Muscle layer of colon (tissue), 2 donors: ENCODE measurements around the gene UNC79.
"Not testable (repeated sequence)": the region's sequence is repeated elsewhere in the genome, so short reads cannot be mapped to it uniquely, and the experiment has no call there.

Experiments
- H3K27ac ChIP-seq: one replicate; pipeline ENCODE4 v1.7.0; 2013; ENCODE audit warnings: low read depth, mild to moderate bottlenecking, low read length, moderate library complexity
- H3K27me3 ChIP-seq, 2 donors: one replicate each; pipeline ENCODE4 v1.7.0; 2013; ENCODE audit warnings: low read length in 2 of 2, mild to moderate bottlenecking in 2 of 2; ENCODE audit not compliant: insufficient read depth in 2 of 2, control insufficient read depth in 1 of 2
- H3K36me3 ChIP-seq: one replicate; pipeline ENCODE4 v1.7.0; 2013; ENCODE audit warnings: mild to moderate bottlenecking, low read length; ENCODE audit not compliant: insufficient read depth
- H3K4me1 ChIP-seq: one replicate; pipeline ENCODE4 v1.7.0; 2013; ENCODE audit warnings: mild to moderate bottlenecking, low read length; ENCODE audit not compliant: insufficient read depth
- H3K4me3 ChIP-seq, 2 donors: one replicate each; pipeline ENCODE4 v1.7.0; 2013; ENCODE audit warnings: low read length in 2 of 2, low read depth in 1 of 2, mild to moderate bottlenecking in 1 of 2, moderate library complexity in 1 of 2
- H3K9ac ChIP-seq: one replicate; pipeline ENCODE4 v1.7.0; 2013; ENCODE audit warnings: low read length
- H3K9me3 ChIP-seq: one replicate; pipeline ENCODE4 v1.7.0; 2013; ENCODE audit warnings: mild to moderate bottlenecking, low read length
- donor health status: abdominal sarcoma.
- donor health status: Adenocarcinoma of cecum.

Gene UNC79

GRCh38 chr14:93430315-93431035 is at the start of gene UNC79:
Gene UNC79, plus strand, starts transcription at chr14:93430939. Its CDS starts 91 bp downstream, at chr14:93431030.
- Histone ChIP-seq H3K9me3 (no peaks in the 10 kb centered on the region), H3K36me3 (no peaks in the 10 kb centered on the region), H3K9ac (no peak within 1 kb of the TSS), H3K4me1 (no peaks in the 10 kb centered on the region), H3K4me3 (peak within 1 kb of the TSS in 1 of 2 donors; percentile 14), H3K27me3 (peaks cover 8 to 19% of the 10 kb centered on the region in 2 donors), H3K27ac (no peak within 1 kb of the TSS)

GRCh38 chr14:93381644-93382043 is 49.1 kb upstream of the UNC79 start:
- Histone ChIP-seq H3K36me3 (no peaks in the 10 kb centered on the region), H3K9ac (no peak overlapping the region), H3K4me3 (no peak overlapping the region), H3K27ac (no peak overlapping the region), H3K27me3 (no peaks in the 10 kb centered on the region), H3K4me1 (no peaks in the 10 kb centered on the region), H3K9me3 (no peaks in the 10 kb centered on the region)

GRCh38 chr14:93384256-93384655 is 46.5 kb upstream of the UNC79 start:
- H3K27ac ChIP-seq, H3K9ac ChIP-seq, H3K27me3 ChIP-seq, H3K36me3 ChIP-seq, H3K9me3 ChIP-seq, H3K4me1 ChIP-seq, H3K4me3 ChIP-seq: not testable (repeated sequence)

DNA sequence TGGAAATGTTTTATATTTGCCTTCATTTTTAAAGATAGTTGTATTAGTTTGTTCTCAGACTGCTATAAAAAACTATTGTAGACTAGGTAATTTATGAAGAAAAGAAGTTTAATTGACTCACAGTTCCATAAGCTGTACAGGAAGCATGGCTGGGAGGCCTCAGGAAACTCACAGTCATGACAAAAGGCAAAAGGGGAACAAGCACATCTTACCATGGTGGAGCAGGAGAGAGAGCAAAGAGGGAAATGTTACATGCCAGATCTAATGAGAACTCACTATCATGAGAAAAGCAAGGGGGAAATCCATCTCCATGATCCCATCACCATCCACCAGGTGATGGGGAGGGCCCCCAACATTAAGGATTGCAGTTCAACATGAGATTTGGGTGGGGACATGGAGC is 35.5 kb upstream of the UNC79 start:
- Histone ChIP-seq H3K4me1 (no peaks in the 10 kb centered on the region), H3K36me3 (no peaks in the 10 kb centered on the region), H3K27me3 (no peaks in the 10 kb centered on the region), H3K9me3 (no peaks in the 10 kb centered on the region), H3K9ac (no peak overlapping the region), H3K27ac (no peak overlapping the region), H3K4me3 (no peak overlapping the region)

GRCh38 chr14:93396456-93396855 is 34.3 kb upstream of the UNC79 start:
- H3K9ac ChIP-seq: no peak overlapping the region
- H3K4me1 ChIP-seq: no peaks in the 10 kb centered on the region
- H3K4me3 ChIP-seq: no peak overlapping the region
- H3K27ac ChIP-seq: no peak overlapping the region
- no peaks in the 10 kb centered on the region for H3K36me3 ChIP-seq
- H3K27me3 ChIP-seq: no peaks in the 10 kb centered on the region
- no peaks in the 10 kb centered on the region for H3K9me3 ChIP-seq

DNA sequence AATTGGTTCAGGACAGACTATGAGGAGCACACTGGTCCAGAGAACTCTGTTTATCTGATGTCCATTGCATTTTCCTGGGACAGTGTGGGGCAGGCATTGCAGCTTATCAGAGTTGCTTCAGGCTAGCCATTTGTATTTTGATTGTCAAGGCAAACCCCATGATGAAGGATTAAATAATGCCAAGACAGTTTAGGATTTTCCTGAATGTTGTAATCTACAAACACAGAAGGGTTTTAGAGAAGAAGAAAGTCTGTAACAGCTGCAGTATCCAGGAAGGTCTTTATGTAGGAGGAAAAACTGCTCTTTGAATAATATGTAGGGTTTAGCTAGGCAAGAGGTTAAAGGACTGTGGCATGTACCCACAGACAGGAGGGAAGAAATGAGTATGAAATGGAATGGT is 32.2 kb upstream of the UNC79 start:
- Histone ChIP-seq H3K4me3 (no peak overlapping the region), H3K4me1 (no peaks in the 10 kb centered on the region), H3K9me3 (no peaks in the 10 kb centered on the region), H3K27ac (no peak overlapping the region), H3K9ac (no peak overlapping the region), H3K27me3 (no peaks in the 10 kb centered on the region), H3K36me3 (no peaks in the 10 kb centered on the region)

DNA sequence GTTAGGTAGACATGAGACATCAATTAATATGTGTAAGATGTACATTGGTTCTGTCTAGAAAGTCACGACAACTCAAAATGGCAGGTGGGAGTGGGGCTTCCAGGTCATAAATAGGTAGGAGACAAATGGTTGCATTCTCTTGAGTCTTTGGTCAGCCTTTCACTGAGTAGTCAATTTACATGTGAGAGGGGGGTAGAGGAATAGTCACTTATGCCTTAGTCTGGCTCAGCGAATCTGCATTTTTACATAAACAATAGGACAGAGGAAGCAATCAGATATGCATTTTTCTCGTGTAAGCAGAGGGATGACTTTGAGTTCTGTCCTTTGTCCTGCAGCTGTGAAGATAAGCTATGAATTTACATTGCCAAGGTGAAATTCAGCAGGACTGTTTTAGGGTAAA is 27.8 kb upstream of the UNC79 start:
- no peaks in the 10 kb centered on the region for H3K27me3 ChIP-seq
- H3K9me3 ChIP-seq: no peaks in the 10 kb centered on the region
- H3K4me1 ChIP-seq: no peaks in the 10 kb centered on the region
- H3K9ac ChIP-seq: no peak overlapping the region
- H3K36me3 ChIP-seq: no peaks in the 10 kb centered on the region
- no peak overlapping the region for H3K4me3 ChIP-seq
- H3K27ac ChIP-seq: no peak overlapping the region

DNA sequence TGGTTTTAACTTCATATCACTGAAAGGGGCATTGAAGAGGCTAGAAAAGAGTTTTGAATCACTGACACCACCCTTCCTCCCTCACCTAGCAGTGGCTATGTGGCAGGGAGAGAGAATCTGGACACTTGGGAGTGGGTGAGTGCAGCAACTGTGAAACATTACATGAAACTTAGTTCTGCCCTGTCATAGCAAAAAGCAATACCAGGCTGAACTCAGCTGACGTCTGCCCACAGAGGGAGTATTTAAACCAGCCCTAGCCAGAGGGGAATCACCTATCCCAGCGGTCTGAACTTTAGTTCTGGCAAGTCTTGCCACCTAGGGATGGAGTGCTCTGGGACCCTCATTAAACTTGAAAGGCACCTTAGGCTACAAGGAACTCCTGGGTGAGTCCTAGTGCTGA is 20.7 kb upstream of the UNC79 start:
- Histone ChIP-seq H3K9ac (no peak overlapping the region), H3K4me3 (no peak overlapping the region), H3K27me3 (no peaks in the 10 kb centered on the region), H3K4me1 (no peaks in the 10 kb centered on the region), H3K27ac (no peak overlapping the region), H3K36me3 (no peaks in the 10 kb centered on the region), H3K9me3 (no peaks in the 10 kb centered on the region)

DNA sequence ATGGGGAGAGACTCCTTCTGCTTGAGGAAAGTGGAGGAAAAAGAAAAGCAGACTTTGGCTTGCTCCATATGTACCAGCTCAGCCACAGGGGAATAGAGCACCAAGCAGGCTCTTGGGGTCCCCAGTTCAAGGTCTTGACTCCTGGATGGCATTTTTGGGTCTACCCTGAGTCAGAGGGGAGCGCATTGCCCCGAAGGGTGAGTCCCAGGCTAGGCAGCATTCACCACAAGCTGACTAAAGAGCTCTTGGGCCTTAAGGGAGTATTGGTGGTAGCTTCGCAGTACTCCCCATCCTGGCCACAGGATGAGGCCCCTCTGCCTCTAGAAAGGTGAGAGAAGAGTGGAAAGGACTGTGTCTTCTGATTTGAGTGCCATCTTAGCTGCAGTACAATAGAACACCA is 19.8 kb upstream of the UNC79 start:
- no peak overlapping the region for H3K9ac ChIP-seq
- H3K27me3 ChIP-seq: no peaks in the 10 kb centered on the region
- no peaks in the 10 kb centered on the region for H3K9me3 ChIP-seq
- no peak overlapping the region for H3K27ac ChIP-seq
- no peak overlapping the region for H3K4me3 ChIP-seq
- no peaks in the 10 kb centered on the region for H3K36me3 ChIP-seq
- H3K4me1 ChIP-seq: no peaks in the 10 kb centered on the region

DNA sequence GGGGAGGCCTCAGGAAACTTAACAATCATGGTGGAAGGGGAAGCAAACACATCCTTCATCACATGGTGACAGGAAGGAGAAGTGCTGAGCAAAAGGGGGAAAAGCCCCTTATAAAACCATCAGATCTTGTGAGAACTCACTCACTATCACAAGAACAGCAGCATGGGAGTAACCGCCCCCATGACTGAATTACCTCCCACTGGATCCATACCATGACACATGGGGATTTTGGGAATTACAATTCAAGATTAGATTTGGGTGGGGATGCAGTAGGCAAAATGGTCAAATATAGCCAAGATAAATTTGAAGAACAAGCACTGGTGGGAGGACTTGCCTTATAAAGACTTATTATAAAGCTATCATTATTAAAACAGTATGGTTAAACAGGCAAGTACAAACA is 5.6 kb upstream of the UNC79 start:
- not testable (repeated sequence) for H3K27ac ChIP-seq, H3K9ac ChIP-seq, H3K9me3 ChIP-seq, H3K36me3 ChIP-seq, H3K4me3 ChIP-seq, H3K4me1 ChIP-seq, H3K27me3 ChIP-seq

GRCh38 chr14:93426750-93427149 is 4.0 kb upstream of the UNC79 start:
- H3K4me1 ChIP-seq: no peaks in the 10 kb centered on the region
- H3K9ac ChIP-seq: no peak overlapping the region
- no peaks in the 10 kb centered on the region for H3K9me3 ChIP-seq

GRCh38 chr14:93431036-93431670 is 414 bp downstream of the UNC79 start:
- Histone ChIP-seq H3K27ac (no peak overlapping the region), H3K4me3 (peak overlapping the region in 1 of 2 donors; percentile 14)

More at GRCh38 chr14:93426750-93427149, 4.0 kb upstream of the UNC79 start:
- no peaks in the 10 kb centered on the region for H3K36me3 ChIP-seq
- no peak overlapping the region for H3K4me3 ChIP-seq
- H3K27ac ChIP-seq: no peak overlapping the region
- H3K27me3 ChIP-seq: peaks cover 7 to 13% of the 10 kb centered on the region in 2 donors

More at GRCh38 chr14:93431036-93431670, 414 bp downstream of the UNC79 start:
- Histone ChIP-seq H3K9ac (no peak overlapping the region), H3K36me3 (no peaks in the 10 kb centered on the region), H3K4me1 (no peaks in the 10 kb centered on the region), H3K9me3 (no peaks in the 10 kb centered on the region), H3K27me3 (peaks cover 8 to 19% of the 10 kb centered on the region in 2 donors)
